GM06990 (cell line): ENCODE data around the gene SAMD8.

ENCODE experiments used
- DNase-seq: peaks from one replicate; pipeline ENCODE4 v3.0.0-alpha.2; 2011; ENCODE audit not compliant: insufficient read length; ENCODE audit errors: extremely low read depth
- H3K27me3 ChIP-seq: replicated peaks from 2 replicates; pipeline ENCODE4 v1.6.0; 2011; ENCODE audit warnings: low read length; ENCODE audit not compliant: control insufficient read depth, insufficient read depth
- H3K36me3 ChIP-seq: 2 replicates; pipeline ENCODE4 v1.5.1; 2011; ENCODE audit warnings: low read length; ENCODE audit not compliant: control insufficient read depth, insufficient read depth
- H3K4me3 ChIP-seq: replicated peaks from 2 replicates; pipeline ENCODE4 v1.5.1; 2011; ENCODE audit warnings: low read depth, mild to moderate bottlenecking, control low read depth, low read length
- TF ChIP-seq, protein P1 (sequence below): IDR thresholded peaks from 2 replicates; pipeline ENCODE4 v1.5.1; 2011; ENCODE audit warnings: low read length, control low read depth, mild to moderate bottlenecking, inconsistent platforms; ENCODE audit not compliant: insufficient read depth, poor library complexity, severe bottlenecking

The SAMD8 gene

DNA sequence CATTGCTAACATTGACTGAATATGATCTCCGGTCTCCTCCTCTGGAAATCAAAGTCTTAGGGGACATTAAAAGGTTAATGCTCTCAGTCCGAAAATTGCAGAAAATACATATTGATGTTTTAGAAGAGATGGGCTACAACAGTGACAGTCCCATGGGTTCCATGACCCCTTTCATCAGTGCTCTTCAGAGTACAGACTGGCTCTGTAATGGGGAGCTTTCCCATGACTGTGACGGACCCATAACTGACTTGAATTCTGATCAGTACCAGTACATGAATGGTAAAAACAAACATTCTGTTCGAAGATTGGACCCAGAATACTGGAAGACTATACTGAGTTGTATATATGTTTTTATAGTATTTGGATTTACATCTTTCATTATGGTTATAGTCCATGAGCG lies 39.2 kb downstream of the SAMD8 start:
- Histone ChIP-seq H3K36me3 (peaks cover 3% of the 10 kb centered on the region), H3K27me3 (no peaks in the 10 kb centered on the region), H3K4me3 (no peak overlapping the region)
- TF ChIP-seq, protein P1, sequence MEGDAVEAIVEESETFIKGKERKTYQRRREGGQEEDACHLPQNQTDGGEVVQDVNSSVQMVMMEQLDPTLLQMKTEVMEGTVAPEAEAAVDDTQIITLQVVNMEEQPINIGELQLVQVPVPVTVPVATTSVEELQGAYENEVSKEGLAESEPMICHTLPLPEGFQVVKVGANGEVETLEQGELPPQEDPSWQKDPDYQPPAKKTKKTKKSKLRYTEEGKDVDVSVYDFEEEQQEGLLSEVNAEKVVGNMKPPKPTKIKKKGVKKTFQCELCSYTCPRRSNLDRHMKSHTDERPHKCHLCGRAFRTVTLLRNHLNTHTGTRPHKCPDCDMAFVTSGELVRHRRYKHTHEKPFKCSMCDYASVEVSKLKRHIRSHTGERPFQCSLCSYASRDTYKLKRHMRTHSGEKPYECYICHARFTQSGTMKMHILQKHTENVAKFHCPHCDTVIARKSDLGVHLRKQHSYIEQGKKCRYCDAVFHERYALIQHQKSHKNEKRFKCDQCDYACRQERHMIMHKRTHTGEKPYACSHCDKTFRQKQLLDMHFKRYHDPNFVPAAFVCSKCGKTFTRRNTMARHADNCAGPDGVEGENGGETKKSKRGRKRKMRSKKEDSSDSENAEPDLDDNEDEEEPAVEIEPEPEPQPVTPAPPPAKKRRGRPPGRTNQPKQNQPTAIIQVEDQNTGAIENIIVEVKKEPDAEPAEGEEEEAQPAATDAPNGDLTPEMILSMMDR, result no peak
- no peak for DNase-seq

DNA sequence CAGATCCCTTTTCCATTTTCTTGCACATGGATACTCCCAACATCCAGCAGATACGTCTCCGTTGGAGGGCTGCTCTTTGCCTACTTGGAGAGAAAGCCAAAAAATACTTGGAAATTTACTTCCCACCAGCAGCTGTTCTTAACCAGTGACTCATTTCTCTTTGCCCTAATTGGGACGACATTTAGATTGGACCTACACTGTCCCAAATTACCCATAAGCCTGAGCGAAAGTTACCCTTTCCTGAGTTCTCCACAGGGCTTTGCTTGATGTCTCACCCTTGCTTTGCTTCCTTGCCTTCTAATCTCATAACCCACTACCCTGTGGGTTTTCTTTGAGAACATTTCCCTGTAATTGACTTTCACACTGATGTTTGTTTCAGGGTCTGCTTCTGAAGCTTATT lies 48.1 kb downstream of the SAMD8 start:
- H3K4me3 ChIP-seq, result no peak overlapping the region
- peaks cover 4% of the 10 kb centered on the region for H3K36me3 ChIP-seq
- DNase-seq, result no peak
- TF ChIP-seq, protein P1, result no peak
- no peaks in the 10 kb centered on the region for H3K27me3 ChIP-seq

- H3K36me3 ChIP-seq, result peaks cover 4% of the 10 kb centered on the region
- DNase-seq, result peak; percentile 61
These were observed 54.5 kb downstream of the SAMD8 start for GRCh38 chr10:75165684-75166622.

GRCh38 chr10:75166623-75166972 lies 55.1 kb downstream of the SAMD8 start:
- no peak for DNase-seq
- no peaks in the 10 kb centered on the region for H3K27me3 ChIP-seq
- TF ChIP-seq, protein P1, result no peak
- H3K36me3 ChIP-seq, result peaks cover 4% of the 10 kb centered on the region
- peak overlapping the region; percentile 22; the same call in 1 of the 2 replicates for H3K4me3 ChIP-seq

More at GRCh38 chr10:75165684-75166622, 54.5 kb downstream of the SAMD8 start:
- TF ChIP-seq, protein P1, result no peak
- Histone ChIP-seq H3K27me3 (no peaks in the 10 kb centered on the region), H3K4me3 (no peak overlapping the region)

DNA sequence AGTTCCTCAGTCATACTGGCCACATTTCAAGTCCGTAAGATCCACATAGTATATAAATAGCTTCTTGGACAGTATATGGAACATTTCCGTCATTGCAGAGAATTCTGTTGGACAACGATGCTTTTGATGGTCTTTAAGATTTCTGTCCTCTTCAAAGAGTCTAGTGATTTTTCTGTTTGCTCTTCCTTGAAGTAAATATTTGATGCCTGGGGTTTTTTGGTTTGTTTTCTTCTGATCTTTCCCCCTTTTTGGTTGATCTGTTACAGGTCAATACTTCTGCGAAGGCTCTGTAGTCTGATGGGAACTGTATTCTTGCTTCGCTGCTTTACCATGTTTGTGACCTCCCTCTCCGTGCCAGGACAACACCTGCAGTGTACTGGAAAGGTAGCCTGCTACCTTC lies 56.8 kb downstream of the SAMD8 start:
- TF ChIP-seq, protein P1, result no peak
- DNase-seq, result no peak
- Histone ChIP-seq H3K4me3 (no peak overlapping the region), H3K27me3 (no peaks in the 10 kb centered on the region), H3K36me3 (peaks cover 4% of the 10 kb centered on the region)
